HCT116 (cell line): Measurements from ENCODE around the gene WDR93. TPM values are rescaled to one million over a fixed set of nuclear protein-coding genes. Genes with fewer than 3 reads are reported as not detected.

Experiments
- ATAC-seq: fragments of 200-7000 bp; cut with Tn5 transposase; 2 replicates; pipeline ENCODE4 v1.9.1; 2020; ENCODE audit warnings: mild to moderate bottlenecking, moderate library complexity
- BruUV-seq: library from RNA; stranded (reverse); fragments of 400-500 nt; replicated peaks from 2 replicates; lab custom pipeline; 2021; lab: Mats Ljungman, UMichigan
- CTCF ChIA-PET: fragments of 300-600 bp; sonication (Branson Sonifier 250); formaldehyde crosslinking; loops from one replicate; lab custom pipeline; 2021; ENCODE audit warnings: antibody characterized with exemption; lab: Charles Lee
- POLR2A ChIA-PET: fragments of 300-600, 350-600 bp; sonication (Branson Sonifier 250); formaldehyde crosslinking; loops from one replicate; lab custom pipeline; 2021; ENCODE audit warnings: antibody characterized with exemption; lab: Charles Lee
- RAD21 ChIA-PET, 2 experiments: fragments of 300-600 bp; sonication (Branson Sonifier 250); formaldehyde crosslinking; loops; one replicate each; lab custom pipeline; 2023; ENCODE audit warnings: low total read pairs in 2 of 2; ENCODE audit not compliant: uncharacterized antibody in 2 of 2, unreplicated experiment in 2 of 2, low non-redundant PET in 1 of 2; lab: Charles Lee
- DNase-seq: peaks from one replicate; pipeline ENCODE4 v3.0.0-alpha.2; 2010; ENCODE audit warnings: low read depth, low spot score
- H2AFZ ChIP-seq: fragments of 200-600 bp; shearing (Covaris generic), sonication (generic); 2 replicates; pipeline ENCODE4 v1.6.1; 2017; ENCODE audit warnings: low read depth, mixed run types, mixed read lengths, antibody characterized with exemption, low read length; ENCODE audit not compliant: poor library complexity, severe bottlenecking
- H3K27ac ChIP-seq: 2 replicates; pipeline ENCODE4 v1.5.1; 2012; ENCODE audit warnings: low read depth, low read length
- H3K27me3 ChIP-seq: fragments of 200-600 bp; sonication (generic); 2 replicates; pipeline ENCODE4 v1.6.1; 2016; ENCODE audit warnings: mixed run types, low read length, mixed read lengths; ENCODE audit not compliant: insufficient read depth
- H3K36me3 ChIP-seq, 2 experiments: fragments of 200-500 bp in 1 of 2; fragments of 200-600 bp in 1 of 2; sonication (Bioruptor generic) in 1 of 2; sonication (generic) in 1 of 2; 2 replicates each; pipeline versions ENCODE4 v1.5.1 to v1.6.1; 2014 to 2016; ENCODE audit warnings: low read length in 2 of 2, inconsistent platforms in 1 of 2, mixed read lengths in 1 of 2, mixed run types in 1 of 2; ENCODE audit not compliant: insufficient read depth in 2 of 2, control insufficient read depth in 1 of 2
- H3K4me1 ChIP-seq, 2 experiments: fragments of 200-600 bp in 1 of 2; sonication (generic) in 1 of 2; 2 replicates each; pipeline versions ENCODE4 v1.5.1 to v1.6.1; 2012 to 2017; ENCODE audit warnings: low read length in 2 of 2, inconsistent platforms in 1 of 2, mild to moderate bottlenecking in 1 of 2, mixed read lengths in 1 of 2, mixed run types in 1 of 2, moderate library complexity in 1 of 2; ENCODE audit not compliant: insufficient read depth in 2 of 2, control insufficient read depth in 1 of 2
- H3K4me2 ChIP-seq: fragments of 200-600 bp; sonication (generic); 2 replicates; pipeline ENCODE4 v1.6.1; 2017; ENCODE audit warnings: mixed run types, low read length, mixed read lengths
- H3K4me3 ChIP-seq, 2 experiments: fragments of 200-600 bp in 1 of 2; sonication (generic) in 1 of 2; replicated peaks in 1 of 2; 2 replicates each; pipeline ENCODE4 v1.5.1; 2011 to 2016; ENCODE audit warnings: low read length in 2 of 2, control low read depth in 1 of 2, low read depth in 1 of 2, mild to moderate bottlenecking in 1 of 2, mixed read lengths in 1 of 2, mixed run types in 1 of 2
- H3K79me2 ChIP-seq: fragments of 200-600 bp; sonication (generic); 2 replicates; pipeline ENCODE4 v1.6.1; 2017; ENCODE audit warnings: mild to moderate bottlenecking, mixed run types, low read length, moderate library complexity, mixed read lengths; ENCODE audit not compliant: insufficient read depth
- H3K9ac ChIP-seq: fragments of 200-600 bp; sonication (generic); 2 replicates; pipeline ENCODE4 v1.6.1; 2016; ENCODE audit warnings: low read length, mixed read lengths
- H3K9me2 ChIP-seq: fragments of 200-600 bp; sonication (generic), shearing (Covaris generic); 2 replicates; pipeline ENCODE4 v1.6.1; 2017; ENCODE audit warnings: mixed run types, mild to moderate bottlenecking, moderate library complexity; ENCODE audit not compliant: insufficient read depth
- H3K9me3 ChIP-seq, 2 experiments: fragments of 200-500 bp in 1 of 2; fragments of 200-600 bp in 1 of 2; sonication (Bioruptor generic) in 1 of 2; sonication (generic) in 1 of 2; 2 replicates each; pipeline ENCODE4 v1.6.1; 2014 to 2017; ENCODE audit warnings: low read length in 2 of 2, mixed read lengths in 2 of 2, inconsistent platforms in 1 of 2, low read depth in 1 of 2, mild to moderate bottlenecking in 1 of 2, mixed run types in 1 of 2, moderate library complexity in 1 of 2; ENCODE audit not compliant: control insufficient read depth in 1 of 2, insufficient read depth in 1 of 2
- H4K20me1 ChIP-seq: fragments of 200-600 bp; sonication (generic), shearing (Covaris generic); 2 replicates; pipeline ENCODE4 v1.6.1; 2017; ENCODE audit warnings: mixed run types, mild to moderate bottlenecking, moderate library complexity; ENCODE audit not compliant: insufficient read depth
- ATF3 ChIP-seq: IDR thresholded peaks from 2 replicates; pipeline ENCODE4 v1.6.1; 2012
- CEBPB ChIP-seq: IDR thresholded peaks from 2 replicates; pipeline ENCODE4 v1.6.1; 2012; ENCODE audit warnings: low read depth
- CTCF ChIP-seq, 3 experiments: fragments of 200-600 bp in 1 of 3; sonication (generic) in 1 of 3; IDR thresholded peaks in 2 of 3; conservative IDR thresholded peaks in 1 of 3; 2 replicates each; pipeline ENCODE4 v1.5.1; 2012 to 2017; ENCODE audit warnings: low read depth in 2 of 3, low read length in 2 of 3, antibody characterized with exemption in 1 of 3, borderline replicate concordance in 1 of 3, control low read depth in 1 of 3, mild to moderate bottlenecking in 1 of 3, mixed read lengths in 1 of 3, mixed run types in 1 of 3, moderate library complexity in 1 of 3; ENCODE audit not compliant: insufficient read depth in 1 of 3
- ELF1 ChIP-seq: IDR thresholded peaks from 2 replicates; pipeline ENCODE4 v1.6.1; 2012; ENCODE audit warnings: low read depth, borderline replicate concordance
- EZH2 ChIP-seq: fragments of 200-600 bp; sonication (generic); IDR thresholded peaks from 2 replicates; pipeline ENCODE4 v1.6.1; 2017; ENCODE audit warnings: antibody characterized with exemption, mixed run types
- EZH2phosphoT487 ChIP-seq: fragments of 200-600 bp; IDR thresholded peaks from 2 replicates; pipeline ENCODE4 v1.6.1; 2018; ENCODE audit warnings: antibody characterized with exemption, borderline replicate concordance
- FOSL1 ChIP-seq: IDR thresholded peaks from 2 replicates; pipeline ENCODE4 v1.6.1; 2012; ENCODE audit warnings: low read depth
- JUND ChIP-seq: IDR thresholded peaks from 2 replicates; pipeline ENCODE4 v1.6.1; 2012
- MAX ChIP-seq: IDR thresholded peaks from 2 replicates; pipeline ENCODE4 v1.6.1; 2012
- POLR2A ChIP-seq: IDR thresholded peaks from 2 replicates; pipeline ENCODE4 v1.7.0; 2011; ENCODE audit warnings: borderline replicate concordance; ENCODE audit not compliant: insufficient read depth, insufficient read length; ENCODE audit errors: extremely low read depth
- POLR2AphosphoS5 ChIP-seq: IDR thresholded peaks from 2 replicates; pipeline ENCODE4 v1.6.1; 2011; ENCODE audit warnings: mild to moderate bottlenecking, low read depth, low read length, moderate library complexity
- RAD21 ChIP-seq: IDR thresholded peaks from 2 replicates; pipeline ENCODE4 v1.6.1; 2012; ENCODE audit warnings: low read depth, mild to moderate bottlenecking
- REST ChIP-seq: IDR thresholded peaks from 2 replicates; pipeline ENCODE4 v1.6.1; 2012; ENCODE audit warnings: low read depth
- SIN3A ChIP-seq: IDR thresholded peaks from 2 replicates; pipeline ENCODE4 v1.6.1; 2012; ENCODE audit warnings: low read depth
- SP1 ChIP-seq: IDR thresholded peaks from 2 replicates; pipeline ENCODE4 v1.6.1; 2012; ENCODE audit warnings: low read depth
- YY1 ChIP-seq: IDR thresholded peaks from 2 replicates; pipeline ENCODE4 v1.6.1; 2011; ENCODE audit warnings: low read length, low read depth, moderate library complexity, mild to moderate bottlenecking; ENCODE audit not compliant: insufficient replicate concordance; ENCODE audit errors: extremely low read depth
- ZBTB33 ChIP-seq: IDR thresholded peaks from 2 replicates; pipeline ENCODE4 v1.6.1; 2011; ENCODE audit warnings: mild to moderate bottlenecking, low read length, moderate library complexity; ENCODE audit not compliant: insufficient replicate concordance; ENCODE audit errors: extremely low read depth
- ZFX ChIP-seq: fragments of 450-650 bp; IDR thresholded peaks from 2 replicates; pipeline ENCODE4 v1.6.1; 2017
- intact Hi-C: fragments of 100-400 bp; cut with micrococcal nuclease; formaldehyde crosslinking; loops from 2 replicates; pipeline ENCODE4 v1.10.0; 2022
- total RNA-seq: library from RNA; stranded (reverse); gene quantifications from one replicate; pipeline ENCODE4 v1.2.1, GENCODE V29; 2021; ENCODE audit not compliant: unreplicated experiment

Gene WDR93
- total RNA-seq, 1 experiment from 2014 or later, result 0.42 TPM

- Histone ChIP-seq H3K79me2 (no peaks in the 10 kb centered on the region), H3K27ac (no peak within 1 kb of the TSS), H3K27me3 (no peaks in the 10 kb centered on the region), H3K9me3 (no peaks in the 10 kb centered on the region), H3K4me1 (no peaks in the 10 kb centered on the region), H3K9ac (no peak within 1 kb of the TSS), H3K9me2 (no peaks in the 10 kb centered on the region), H3K36me3 (no peaks in the 10 kb centered on the region), H4K20me1 (no peaks in the 10 kb centered on the region), H3K4me3 (no peak within 1 kb of the TSS), H2AFZ (no peak within 1 kb of the TSS), H3K4me2 (no peak within 1 kb of the TSS)
- ChIA-PET RAD21 (no interaction called here), CTCF (no interaction called here), POLR2A (no interaction called here)
- ATAC-seq, result no peak
- intact Hi-C loops, result no loop called here
- no peak for TF ChIP-seq ZBTB33
- no peak for TF ChIP-seq RAD21
- no peak for TF ChIP-seq POLR2AphosphoS5
- TF ChIP-seq CTCF (IDR thresholded peaks at IDR 0.05 in 2 of 3, conservative IDR thresholded peaks at IDR 0.05 in 1 of 3; ENCODE audit: borderline replicate concordance in 1 of 3, insufficient read depth in 1 of 3, low read depth in 2 of 3, low read length in 2 of 3), result no peak
- no peak for TF ChIP-seq SIN3A
- no peak for TF ChIP-seq ATF3
- no peak for TF ChIP-seq SP1
- no peak for TF ChIP-seq FOSL1
- TF ChIP-seq POLR2A, result no peak
- TF ChIP-seq ELF1, result no peak
- TF ChIP-seq REST, result no peak
- no peak for TF ChIP-seq ZFX
- no peak for TF ChIP-seq CEBPB
- no peak for TF ChIP-seq EZH2phosphoT487
- no peak for TF ChIP-seq JUND
- no peak for TF ChIP-seq MAX
- TF ChIP-seq YY1, result no peak
- no peak for TF ChIP-seq EZH2
- no TSS peak for BruUV-seq
- DNase-seq, result no peak
These were observed 35.5 kb upstream of the WDR93 start, which contains the start of gene KIF7 for GRCh38 chr15:89654847-89655805. TSS of gene KIF7 (minus strand) at chr15:89655467. CDS start at chr15:89652930, 2,537 bp downstream.
